AML-193 (cell line): Measurements from ENCODE around the gene SHLD2.
"Not testable (repeated sequence)": the region's sequence is repeated elsewhere in the genome, so short reads cannot be mapped to it uniquely, and the experiment has no call there.

Source experiments
- DNase-seq, 2 experiments: peaks; one replicate each; lab custom pipeline; 2025; lab: John Stamatoyannopoulos, UW

The SHLD2 gene

GRCh38 chr10:87142230-87143108 is 47.5 kb downstream of the SHLD2 start:
- not testable (repeated sequence) for DNase-seq

- DNase-seq, result not testable (repeated sequence)
Observed at GRCh38 chr10:87143109-87143418, 48.1 kb downstream of the SHLD2 start.

- DNase-seq, result not testable (repeated sequence)
Observed at GRCh38 chr10:87145598-87145997, 50.6 kb downstream of the SHLD2 start.

GRCh38 chr10:87149020-87149609 is 54.1 kb downstream of the SHLD2 start:
- DNase-seq, result not testable (repeated sequence)

- not testable (repeated sequence) for DNase-seq
Observed at GRCh38 chr10:87151516-87151915, 56.5 kb downstream of the SHLD2 start.

- DNase-seq, result not testable (repeated sequence)
Observed at GRCh38 chr10:87156841-87157240, 61.8 kb downstream of the SHLD2 start.

GRCh38 chr10:87157821-87158220 is 62.8 kb downstream of the SHLD2 start:
- not testable (repeated sequence) for DNase-seq

- DNase-seq, result not testable (repeated sequence)
Observed at GRCh38 chr10:87162703-87163293, 67.8 kb downstream of the SHLD2 start.

- not testable (repeated sequence) for DNase-seq
Observed at GRCh38 chr10:87163414-87163813, 68.4 kb downstream of the SHLD2 start.

GRCh38 chr10:87169857-87170256 is 74.9 kb downstream of the SHLD2 start:
- not testable (repeated sequence) for DNase-seq

GRCh38 chr10:87170705-87171104 is 75.7 kb downstream of the SHLD2 start:
- DNase-seq, result not testable (repeated sequence)

- DNase-seq, result not testable (repeated sequence)
Observed at GRCh38 chr10:87171670-87172069, 76.7 kb downstream of the SHLD2 start.

GRCh38 chr10:87172178-87172577 is 77.2 kb downstream of the SHLD2 start:
- DNase-seq, result not testable (repeated sequence)

- not testable (repeated sequence) for DNase-seq
Observed at GRCh38 chr10:87177587-87177986, 82.6 kb downstream of the SHLD2 start.

- not testable (repeated sequence) for DNase-seq
Observed at GRCh38 chr10:87184421-87184820, 89.4 kb downstream of the SHLD2 start.

- peak in 1 of 2 experiments; percentile 1 for DNase-seq
Observed at GRCh38 chr10:87186016-87186415, 91.0 kb downstream of the SHLD2 start.

GRCh38 chr10:87187573-87187972 is 92.6 kb downstream of the SHLD2 start:
- DNase-seq, result not testable (repeated sequence)

- DNase-seq, result not testable (repeated sequence)
Observed at GRCh38 chr10:87191841-87192240, 96.8 kb downstream of the SHLD2 start.

- peak; percentile 35 to 36 for DNase-seq
Observed at GRCh38 chr10:87200924-87201323, 105.9 kb downstream of the SHLD2 start.

GRCh38 chr10:87204801-87205200 is 109.8 kb downstream of the SHLD2 start:
- not testable (repeated sequence) for DNase-seq

GRCh38 chr10:87206922-87207321 is 111.9 kb downstream of the SHLD2 start:
- not testable (repeated sequence) for DNase-seq

- DNase-seq, result not testable (repeated sequence)
Observed at GRCh38 chr10:87210309-87210708, 115.3 kb downstream of the SHLD2 start.

GRCh38 chr10:87211848-87212247 is 116.8 kb downstream of the SHLD2 start:
- DNase-seq, result not testable (repeated sequence)
